Astrocyte (in vitro differentiated cells and primary cell): ENCODE data around the gene CYP2C19.

Experiments
- EZH2 ChIP-seq: IDR thresholded peaks from 2 replicates; pipeline ENCODE4 v1.6.1; 2012; ENCODE audit warnings: mild to moderate bottlenecking, low read length, inconsistent platforms; ENCODE audit not compliant: insufficient read depth
- TF ChIP-seq, protein P1 (sequence below): IDR thresholded peaks from 2 replicates; pipeline ENCODE4 v1.5.1; 2011; ENCODE audit warnings: low read depth, mild to moderate bottlenecking, inconsistent platforms, low read length, moderate library complexity; ENCODE audit not compliant: insufficient read depth

DNA sequence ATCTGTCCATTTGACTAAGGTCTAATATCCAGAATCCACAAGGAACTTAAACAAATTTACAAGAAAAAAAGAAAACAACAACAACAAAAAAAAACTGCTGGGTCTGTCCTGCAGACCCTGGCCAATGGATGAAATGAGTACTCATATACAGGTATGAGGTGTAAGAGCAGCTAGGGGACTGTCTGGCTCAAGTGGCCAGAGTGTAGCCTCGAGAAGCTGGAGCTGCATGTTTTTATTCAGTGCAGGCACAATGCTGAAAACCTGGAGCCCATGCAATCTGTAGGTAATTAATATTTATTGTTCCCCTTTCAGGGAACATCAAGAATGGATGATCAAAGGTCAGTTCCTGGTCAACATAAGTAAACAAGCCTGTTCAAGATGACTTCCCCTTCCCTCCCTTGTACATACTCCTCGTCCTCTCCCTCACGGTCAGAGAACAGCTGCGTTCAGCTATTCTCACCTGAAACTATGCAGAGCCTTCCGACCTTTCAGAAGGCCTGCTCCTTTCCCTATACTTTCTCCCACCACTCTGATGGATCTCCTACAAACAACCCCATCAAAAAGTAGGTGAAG is 15.5 kb downstream of the CYP2C19 start:
- TF ChIP-seq, protein P1, sequence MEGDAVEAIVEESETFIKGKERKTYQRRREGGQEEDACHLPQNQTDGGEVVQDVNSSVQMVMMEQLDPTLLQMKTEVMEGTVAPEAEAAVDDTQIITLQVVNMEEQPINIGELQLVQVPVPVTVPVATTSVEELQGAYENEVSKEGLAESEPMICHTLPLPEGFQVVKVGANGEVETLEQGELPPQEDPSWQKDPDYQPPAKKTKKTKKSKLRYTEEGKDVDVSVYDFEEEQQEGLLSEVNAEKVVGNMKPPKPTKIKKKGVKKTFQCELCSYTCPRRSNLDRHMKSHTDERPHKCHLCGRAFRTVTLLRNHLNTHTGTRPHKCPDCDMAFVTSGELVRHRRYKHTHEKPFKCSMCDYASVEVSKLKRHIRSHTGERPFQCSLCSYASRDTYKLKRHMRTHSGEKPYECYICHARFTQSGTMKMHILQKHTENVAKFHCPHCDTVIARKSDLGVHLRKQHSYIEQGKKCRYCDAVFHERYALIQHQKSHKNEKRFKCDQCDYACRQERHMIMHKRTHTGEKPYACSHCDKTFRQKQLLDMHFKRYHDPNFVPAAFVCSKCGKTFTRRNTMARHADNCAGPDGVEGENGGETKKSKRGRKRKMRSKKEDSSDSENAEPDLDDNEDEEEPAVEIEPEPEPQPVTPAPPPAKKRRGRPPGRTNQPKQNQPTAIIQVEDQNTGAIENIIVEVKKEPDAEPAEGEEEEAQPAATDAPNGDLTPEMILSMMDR = no peak
- TF ChIP-seq EZH2 = no peak
